Astrocyte of the spinal cord (primary cell): ENCODE measurements around the gene MAX.
A peak's percentile ranks its signal among the peaks of the same experiment; 100 is the strongest.

Experiments used
- DNase-seq: peaks from one replicate; pipeline ENCODE4 v3.0.0; 2011; ENCODE audit warnings: low read depth, low spot score
- H3K4me3 ChIP-seq: 2 replicates; pipeline ENCODE4 v1.5.1; 2011; ENCODE audit warnings: low read depth, mild to moderate bottlenecking, low read length, moderate library complexity
- CTCF ChIP-seq: IDR thresholded peaks from 2 replicates; pipeline ENCODE4 v1.5.1; 2012; ENCODE audit warnings: low read depth, mild to moderate bottlenecking, low read length, inconsistent platforms
- in situ Hi-C: cut with HindIII; loops from 2 replicates; pipeline ENCODE4 v1.10.0; 2017; ENCODE audit warnings: low sequenced_read_pairs

Gene MAX

GRCh38 chr14:65102441-65103149 lies at the start of gene MAX:
Gene MAX, minus strand, starts transcription at chr14:65102517. Its CDS starts 178 bp downstream, at chr14:65102339.
- DNase-seq, result peak; percentile 99
- peak within 1 kb of the TSS; percentile 85 for H3K4me3 ChIP-seq
- no peak for TF ChIP-seq CTCF
- in situ Hi-C loops, result no loop called here

GRCh38 chr14:65151609-65151956 lies 49.3 kb upstream of the MAX start:
- TF ChIP-seq CTCF, result no peak
- in situ Hi-C loops, result no loop called here
- DNase-seq, result no peak
- no peak overlapping the region for H3K4me3 ChIP-seq

- no peak overlapping the region for H3K4me3 ChIP-seq
- DNase-seq, result no peak
- in situ Hi-C loops, result no loop called here
- no peak for TF ChIP-seq CTCF
These were observed 48.7 kb upstream of the MAX start for GRCh38 chr14:65150898-65151608.

GRCh38 chr14:65149116-65149515 lies 46.8 kb upstream of the MAX start:
- no peak for TF ChIP-seq CTCF
- in situ Hi-C loops, result no loop called here
- DNase-seq, result no peak
- no peak overlapping the region for H3K4me3 ChIP-seq

GRCh38 chr14:65144170-65144569 lies 41.9 kb upstream of the MAX start:
- in situ Hi-C loops, result no loop called here
- H3K4me3 ChIP-seq, result no peak overlapping the region
- DNase-seq, result no peak
- TF ChIP-seq CTCF, result no peak

GRCh38 chr14:65142914-65143625 lies 40.8 kb upstream of the MAX start:
- no peak for DNase-seq
- H3K4me3 ChIP-seq, result no peak overlapping the region
- TF ChIP-seq CTCF, result no peak
- in situ Hi-C loops, result no loop called here
